Ramos (cell line): Measurements from ENCODE around the gene WDR73.

Experiments
- in situ Hi-C: fragments of 300-500 bp; cut with MboI; formaldehyde crosslinking; loops from one replicate; pipeline ENCODE4 v1.14.3; 2022; ENCODE audit warnings: low sequenced_read_pairs; ENCODE audit not compliant: unreplicated experiment

Gene WDR73

DNA sequence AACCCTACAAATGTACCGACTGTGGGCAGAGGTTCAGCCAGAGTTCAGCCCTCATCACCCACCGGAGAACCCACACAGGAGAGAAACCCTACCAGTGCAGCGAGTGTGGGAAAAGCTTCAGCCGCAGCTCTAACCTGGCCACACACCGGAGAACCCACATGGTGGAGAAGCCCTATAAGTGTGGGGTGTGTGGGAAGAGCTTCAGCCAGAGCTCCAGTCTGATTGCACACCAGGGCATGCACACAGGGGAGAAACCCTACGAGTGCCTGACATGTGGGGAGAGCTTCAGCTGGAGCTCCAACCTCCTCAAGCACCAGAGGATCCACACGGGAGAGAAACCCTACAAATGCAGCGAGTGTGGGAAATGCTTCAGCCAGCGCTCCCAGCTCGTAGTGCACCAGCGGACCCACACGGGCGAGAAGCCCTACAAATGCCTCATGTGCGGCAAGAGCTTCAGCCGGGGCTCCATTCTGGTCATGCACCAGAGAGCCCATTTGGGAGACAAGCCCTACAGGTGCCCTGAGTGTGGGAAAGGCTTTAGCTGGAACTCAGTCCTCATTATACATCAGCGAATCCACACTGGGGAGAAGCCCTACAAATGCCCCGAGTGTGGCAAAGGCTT lies 32.6 kb downstream of the WDR73 start:
- in situ Hi-C loops, result no loop called here

DNA sequence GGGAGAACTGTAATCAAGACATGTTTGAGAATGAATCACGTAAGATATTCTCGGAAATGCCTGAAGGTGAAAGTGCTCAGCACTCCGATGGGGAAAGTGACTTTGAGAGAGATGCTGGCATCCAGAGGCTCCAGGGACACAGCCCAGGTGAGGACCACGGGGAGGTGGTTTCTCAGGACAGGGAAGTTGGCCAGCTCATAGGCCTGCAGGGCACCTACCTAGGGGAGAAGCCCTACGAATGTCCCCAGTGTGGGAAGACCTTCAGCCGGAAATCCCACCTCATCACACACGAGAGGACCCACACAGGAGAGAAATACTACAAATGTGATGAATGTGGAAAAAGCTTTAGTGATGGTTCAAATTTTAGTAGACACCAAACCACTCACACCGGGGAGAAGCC lies 33.5 kb downstream of the WDR73 start:
- in situ Hi-C loops, result no loop called here

DNA sequence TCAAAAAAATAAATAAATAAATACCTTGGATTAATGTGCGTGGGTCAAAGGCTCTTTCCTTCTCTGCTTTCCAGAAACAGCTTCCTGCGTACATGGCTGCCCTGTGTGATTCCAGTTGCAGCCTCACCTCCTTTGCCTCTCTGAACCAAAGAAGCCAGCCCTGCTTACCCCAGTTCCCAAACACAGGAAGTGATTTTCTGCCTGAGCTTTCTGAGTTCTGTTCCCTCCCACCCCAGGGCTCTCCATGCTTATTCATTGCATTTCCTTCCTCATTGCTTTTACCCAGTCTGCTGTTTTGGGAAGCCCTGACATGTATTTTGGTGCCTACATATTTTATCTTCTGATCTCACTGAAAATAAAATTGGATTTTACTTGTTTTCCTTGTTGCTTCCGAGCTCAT lies 37.8 kb downstream of the WDR73 start:
- in situ Hi-C loops, result no loop called here

DNA sequence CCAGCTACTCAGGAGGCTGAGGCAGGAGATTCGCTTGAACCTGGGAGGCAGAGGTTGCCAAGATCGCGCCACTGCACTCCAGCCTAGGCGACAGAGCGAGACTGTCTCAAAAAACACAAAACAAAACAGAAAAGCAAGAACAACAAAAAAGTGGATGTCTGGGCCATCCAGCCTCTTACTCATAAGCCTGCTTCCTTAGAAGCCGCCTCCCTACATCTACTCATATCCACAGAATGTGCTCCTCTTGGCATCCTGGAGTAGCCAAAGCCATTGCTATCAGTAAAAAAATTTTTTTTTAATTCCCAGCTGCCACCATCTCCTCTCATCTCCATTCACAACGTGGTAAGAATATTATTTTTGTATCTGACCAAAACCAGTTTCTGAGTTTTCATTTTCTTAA lies 42.5 kb downstream of the WDR73 start:
- in situ Hi-C loops, result no loop called here

DNA sequence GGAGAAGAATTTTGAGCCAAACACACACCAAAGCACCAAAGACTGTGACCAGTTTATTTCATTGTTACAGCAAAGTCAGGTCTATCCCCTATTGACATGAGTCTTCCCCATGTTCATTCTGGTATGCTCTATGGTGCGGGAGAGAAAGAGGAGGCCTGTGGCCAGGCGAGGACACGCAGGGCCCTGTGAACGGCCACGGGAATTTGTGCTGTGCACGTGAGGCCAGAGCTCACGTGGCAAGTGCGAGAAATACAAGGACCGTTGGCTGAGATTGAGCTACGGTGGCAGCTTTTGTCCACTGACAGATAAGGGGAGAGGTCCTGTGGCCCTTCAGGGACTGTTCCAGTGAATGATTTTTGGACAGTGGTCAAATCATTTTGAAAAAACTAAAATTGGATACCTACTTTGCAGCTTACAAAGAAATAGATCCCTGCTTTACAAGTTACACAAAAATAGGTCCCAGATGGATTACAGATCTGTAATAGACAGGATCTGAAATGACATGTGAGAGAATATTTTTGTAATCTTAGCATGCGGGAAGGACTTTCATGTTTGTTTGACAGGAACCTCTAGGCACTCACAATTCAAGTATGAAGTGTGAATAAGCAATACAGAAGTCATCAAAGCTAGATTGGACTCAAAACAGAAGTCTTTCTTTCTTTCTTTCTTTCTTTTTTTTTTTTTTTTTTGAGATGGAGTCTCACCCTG lies 44.1 kb downstream of the WDR73 start:
- in situ Hi-C loops, result no loop called here

DNA sequence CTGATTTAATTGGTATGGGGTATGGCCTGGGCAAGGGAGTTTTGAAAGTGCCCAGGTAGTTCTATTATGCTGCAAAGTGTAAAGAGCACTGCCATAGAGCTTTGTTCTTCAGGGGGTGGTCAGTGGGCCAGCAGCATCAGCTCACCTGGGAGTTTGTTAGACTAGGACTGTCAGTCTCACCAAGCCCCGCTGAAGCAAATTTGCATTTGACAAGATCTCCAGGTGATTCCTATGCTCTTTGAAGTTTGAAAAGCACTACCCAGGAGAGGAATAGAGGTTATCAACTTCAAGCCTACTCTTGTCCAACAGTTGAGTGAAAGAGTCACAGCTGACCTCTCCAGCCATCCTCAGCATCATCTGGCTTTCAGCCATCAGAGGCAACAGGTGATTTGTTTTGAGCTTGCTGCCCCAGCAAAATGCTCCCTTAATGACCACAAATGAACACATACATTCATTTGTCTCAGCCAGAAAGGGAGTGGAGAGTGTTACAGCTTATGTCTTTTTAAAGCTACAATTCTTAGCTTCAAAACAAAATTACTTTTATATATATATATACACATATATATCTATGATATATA lies 45.3 kb downstream of the WDR73 start:
- in situ Hi-C loops, result no loop called here

DNA sequence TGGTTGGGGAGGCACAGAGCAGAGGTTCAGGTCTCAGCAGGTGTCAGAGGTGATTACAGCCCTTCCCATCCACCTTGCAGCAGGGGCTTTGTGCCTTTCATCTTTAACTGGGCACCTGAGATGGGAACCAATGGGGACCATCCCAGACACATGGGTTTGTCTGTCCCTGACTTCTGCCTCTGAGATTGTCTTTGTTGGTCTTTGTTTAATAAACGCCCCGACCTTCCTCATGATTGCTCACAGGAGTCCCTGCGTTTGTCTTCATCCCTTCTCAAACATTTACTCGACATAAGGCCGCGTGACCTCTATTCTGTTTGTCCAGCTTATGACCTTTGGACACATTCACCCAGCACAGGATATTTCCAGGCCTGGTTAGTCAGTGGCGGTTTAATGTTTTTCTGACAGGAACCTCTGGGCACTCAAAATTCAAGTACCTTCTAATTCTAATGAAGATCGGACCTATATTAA lies 47.4 kb downstream of the WDR73 start:
- in situ Hi-C loops, result no loop called here

DNA sequence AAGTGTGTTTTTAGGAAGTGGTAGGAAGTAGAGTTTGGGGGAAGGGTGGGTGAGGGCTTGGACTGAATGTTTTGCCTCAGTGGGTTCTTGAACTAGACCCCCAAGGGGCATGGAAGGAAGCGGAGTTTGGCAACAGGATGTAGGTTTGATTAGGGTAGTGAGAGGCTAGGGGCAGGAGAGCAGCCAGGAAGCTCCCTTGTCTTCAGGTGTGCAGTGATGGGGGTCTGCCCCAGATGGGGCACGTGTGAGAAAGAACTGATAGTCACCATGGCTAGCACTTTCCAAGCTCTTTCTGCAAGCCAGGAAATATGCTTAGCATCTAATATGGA lies 48.6 kb downstream of the WDR73 start:
- in situ Hi-C loops, result no loop called here

DNA sequence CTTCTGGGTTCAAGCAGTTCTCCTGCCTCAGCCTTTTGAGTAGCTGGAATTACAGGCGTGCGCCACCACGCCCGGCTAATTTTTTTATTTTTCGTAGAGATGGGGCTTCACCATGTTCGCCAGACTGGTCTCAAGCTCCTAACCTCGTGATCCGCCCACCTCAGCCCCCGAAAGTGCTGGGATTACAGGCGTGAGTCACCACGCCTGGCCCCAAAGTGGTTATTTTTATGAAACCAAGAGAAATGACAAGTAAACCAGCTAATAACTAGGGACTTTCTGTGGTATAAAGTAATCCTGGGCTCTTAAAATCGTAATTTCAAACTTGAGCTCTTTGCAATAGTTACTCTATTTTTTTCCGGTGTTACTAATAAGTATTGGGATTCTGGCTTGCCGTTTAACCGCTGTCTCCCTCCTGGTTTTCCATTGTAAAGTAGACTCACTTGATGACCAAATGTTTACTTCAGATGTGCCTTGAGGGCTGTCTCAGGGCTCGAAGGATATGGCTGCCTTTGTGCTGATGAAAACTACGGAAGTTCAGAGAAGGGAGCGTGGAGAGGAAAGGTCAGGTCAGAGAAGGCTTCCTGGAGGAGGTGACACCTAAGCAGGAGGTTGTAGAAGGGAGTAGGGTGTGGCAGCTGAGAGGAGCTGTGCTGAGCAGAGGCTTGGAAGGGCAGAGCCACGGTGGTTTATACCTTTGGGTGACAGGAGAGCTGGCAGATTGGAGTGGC lies 49.1 kb downstream of the WDR73 start:
- in situ Hi-C loops, result no loop called here

DNA sequence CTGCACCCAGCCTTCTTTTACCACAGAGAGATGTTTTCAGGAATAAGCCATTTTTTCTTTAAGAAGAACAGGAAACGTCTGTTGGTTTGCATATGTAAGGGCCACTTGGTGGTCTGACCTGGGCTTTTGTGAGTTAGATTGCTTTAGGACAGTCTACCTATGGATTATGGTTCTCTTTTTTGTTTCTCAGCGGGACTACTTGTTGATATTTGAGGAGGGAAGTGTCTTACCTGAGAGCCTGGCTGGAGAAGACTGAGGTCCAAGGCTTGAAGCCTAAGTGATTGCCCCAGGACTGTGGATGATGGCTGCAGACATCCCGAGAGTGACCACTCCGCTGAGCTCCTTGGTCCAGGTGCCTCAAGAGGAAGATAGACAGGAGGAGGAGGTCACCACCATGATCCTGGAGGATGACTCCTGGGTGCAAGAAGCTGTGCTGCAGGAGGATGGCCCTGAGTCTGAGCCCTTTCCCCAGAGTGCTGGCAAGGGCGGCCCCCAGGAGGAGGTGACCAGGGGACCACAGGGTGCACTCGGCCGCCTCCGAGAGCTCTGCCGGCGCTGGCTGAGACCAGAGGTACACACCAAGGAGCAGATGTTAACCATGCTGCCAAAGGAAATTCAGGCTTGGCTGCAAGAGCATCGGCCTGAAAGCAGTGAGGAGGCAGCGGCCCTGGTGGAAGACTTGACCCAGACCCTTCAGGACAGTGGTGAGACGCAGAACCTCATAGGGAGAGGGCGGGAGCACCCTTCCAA lies 50.3 kb downstream of the WDR73 start:
- in situ Hi-C loops, result no loop called here

DNA sequence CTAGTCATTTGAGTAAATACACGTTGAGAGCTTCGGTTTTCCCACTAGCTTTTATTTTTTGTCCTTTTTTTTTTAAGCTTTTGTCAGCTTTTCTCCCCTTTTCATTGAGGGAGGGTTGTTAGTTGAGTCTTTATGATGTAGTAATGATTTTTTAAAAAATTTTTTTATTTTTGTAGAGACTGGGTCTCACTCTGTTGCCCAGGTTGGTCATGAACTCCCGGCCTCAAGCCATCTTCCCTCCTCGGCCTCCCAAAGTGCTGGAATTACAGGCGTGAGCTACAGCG lies 52.6 kb downstream of the WDR73 start:
- in situ Hi-C loops, result no loop called here

DNA sequence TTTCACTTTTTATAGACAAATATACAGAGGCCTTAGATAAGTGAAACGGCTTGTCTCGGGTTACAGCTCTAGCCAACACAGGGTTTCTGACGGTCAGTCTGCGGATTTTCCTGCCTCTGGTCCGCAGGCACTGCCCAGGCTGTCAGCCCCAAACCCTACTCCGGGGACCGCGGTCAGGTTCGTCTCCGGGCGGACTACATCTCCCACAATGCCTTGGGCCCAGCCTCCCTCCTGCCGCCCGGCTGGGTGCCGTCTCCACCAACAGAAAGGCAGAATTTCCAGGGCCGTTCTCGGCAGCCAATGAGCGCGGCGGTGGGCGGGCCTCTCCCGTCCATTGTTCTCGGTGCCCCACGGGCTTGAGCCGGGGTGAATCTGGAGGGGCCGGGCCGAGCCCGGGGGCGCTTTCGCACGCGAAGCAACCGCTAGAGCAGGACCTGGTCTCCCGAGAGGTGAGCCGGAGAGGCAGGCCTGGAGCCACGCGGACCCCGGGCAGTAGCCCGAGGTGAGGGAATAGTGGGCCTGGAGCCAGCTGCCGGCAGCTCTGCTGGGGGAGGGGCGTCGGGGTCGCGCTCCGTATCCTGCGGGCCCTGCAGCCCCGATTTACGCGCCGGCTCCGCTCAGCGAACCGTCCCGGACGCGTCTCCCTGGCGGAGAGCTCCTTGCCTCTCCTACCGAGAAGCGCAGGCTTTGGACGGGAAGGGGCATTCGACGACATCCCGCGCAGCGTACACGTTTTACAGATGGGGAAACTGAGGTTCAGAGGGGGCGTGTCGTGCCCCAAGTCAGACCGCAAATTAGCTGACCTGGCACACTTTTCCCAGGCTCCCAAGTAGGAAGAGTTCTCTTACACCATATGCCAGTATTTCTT lies 53.2 kb downstream of the WDR73 start, which contains the start of gene ZSCAN2:
Gene ZSCAN2, plus strand, starts transcription at position 323 of the 868 bp plus-strand sequence. CDS start 2,919 bp downstream, outside the sequence.
- in situ Hi-C loops, result no loop called here

DNA sequence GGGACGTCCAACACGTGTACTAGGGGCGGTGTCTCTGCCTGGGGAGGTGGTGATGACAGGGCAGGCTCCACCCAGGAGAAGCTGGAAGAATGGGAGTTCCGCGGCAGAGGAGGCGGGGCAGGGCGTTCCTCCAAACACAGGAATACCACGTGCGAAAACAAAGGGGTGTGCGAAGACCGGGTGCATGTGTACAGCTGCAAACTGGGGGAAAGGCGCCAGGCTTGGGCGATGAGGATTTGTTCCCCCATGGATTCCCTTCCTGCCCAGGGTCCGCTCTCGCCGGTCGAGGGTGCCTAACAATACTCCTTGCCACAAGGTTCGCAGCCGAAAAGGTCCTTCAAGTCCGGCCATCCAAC lies 53.8 kb downstream of the WDR73 start:
- in situ Hi-C loops, result no loop called here

DNA sequence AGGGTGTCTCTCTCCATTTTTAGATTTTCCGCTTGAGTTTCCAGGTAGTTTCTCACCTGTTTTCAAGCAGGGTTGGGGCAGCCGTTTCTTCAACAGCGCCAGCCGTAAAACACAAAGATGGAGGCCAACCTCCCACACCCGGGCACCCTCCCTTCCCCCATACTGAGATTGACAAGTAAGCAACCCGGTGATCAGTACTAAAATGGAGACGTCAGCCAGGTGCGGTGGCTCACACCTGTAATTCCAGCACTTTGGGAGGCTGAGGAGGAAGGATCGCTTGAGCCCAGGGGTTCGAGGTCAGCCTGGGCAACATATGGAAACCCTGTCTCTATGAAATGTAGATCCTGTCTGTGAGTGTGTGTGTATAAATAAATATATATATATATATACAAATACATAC lies 54.2 kb downstream of the WDR73 start:
- in situ Hi-C loops, result loop anchor here (10.0 to 25.0 kb wide), 3 partner anchors 325 to 687 kb away; no protein-coding TSS in a partner anchor

DNA sequence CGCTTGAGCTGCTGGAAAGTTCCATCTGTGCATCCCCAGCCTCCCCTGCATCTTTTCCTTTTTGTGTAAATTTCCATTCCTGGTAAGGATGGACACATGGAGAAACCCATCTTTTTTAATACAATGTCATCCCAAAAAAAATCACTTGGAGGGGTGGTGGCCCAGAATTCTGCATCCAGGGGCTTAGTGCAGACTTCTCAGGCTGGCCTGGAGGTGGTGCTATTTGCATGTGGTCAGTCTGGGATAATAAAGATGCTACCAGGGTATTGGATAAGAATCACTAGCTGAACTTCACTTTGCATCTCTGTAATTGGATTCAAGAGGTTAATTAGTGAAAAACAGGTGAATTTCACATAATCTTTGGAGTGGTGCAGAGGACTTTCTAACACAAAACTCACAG lies 55.1 kb downstream of the WDR73 start:
- in situ Hi-C loops, result loop anchor here (10.0 to 25.0 kb wide), 3 partner anchors 326 to 688 kb away; no protein-coding TSS in a partner anchor

DNA sequence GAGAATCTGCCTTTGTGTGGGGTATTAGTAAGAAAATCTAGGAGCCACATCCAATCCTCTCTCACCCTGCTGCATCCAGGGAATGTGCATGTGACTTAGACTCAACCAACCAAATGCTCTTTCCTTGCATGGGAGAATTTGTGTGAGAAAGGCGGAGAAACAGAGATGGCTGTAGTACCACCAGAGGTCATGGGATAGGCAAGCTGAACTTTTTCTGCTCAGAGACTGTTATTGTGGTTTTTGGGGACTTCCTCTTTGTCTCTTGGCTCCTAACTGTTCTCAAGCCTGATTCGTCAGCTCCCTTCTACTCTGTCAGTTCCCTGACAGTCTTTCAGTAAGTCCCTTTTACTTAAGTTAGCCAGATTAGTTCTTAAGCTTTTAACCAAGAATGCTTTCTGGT lies 55.8 kb downstream of the WDR73 start:
- in situ Hi-C loops, result loop anchor here (10.0 to 25.0 kb wide), 3 partner anchors 327 to 689 kb away; no protein-coding TSS in a partner anchor

DNA sequence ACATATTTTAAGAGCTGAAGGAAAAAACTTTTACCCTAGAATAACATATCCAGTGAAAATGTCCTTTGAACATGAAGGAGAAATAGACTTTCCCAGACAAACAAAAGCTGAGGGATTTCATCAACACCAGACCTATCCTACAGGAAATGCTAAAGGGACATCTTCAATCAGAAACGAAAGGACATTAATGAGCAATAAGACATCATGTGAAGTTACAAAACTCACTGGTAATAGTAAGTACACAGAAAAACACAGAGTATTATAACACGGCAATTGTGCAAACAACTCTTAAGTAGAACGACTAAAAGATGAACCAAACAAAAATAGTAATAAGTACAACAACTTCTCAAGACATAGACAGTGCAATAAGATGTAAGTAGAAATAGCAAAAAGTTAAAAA lies 56.8 kb downstream of the WDR73 start:
- in situ Hi-C loops, result loop anchor here (10.0 to 25.0 kb wide), 3 partner anchors 328 to 690 kb away; no protein-coding TSS in a partner anchor

DNA sequence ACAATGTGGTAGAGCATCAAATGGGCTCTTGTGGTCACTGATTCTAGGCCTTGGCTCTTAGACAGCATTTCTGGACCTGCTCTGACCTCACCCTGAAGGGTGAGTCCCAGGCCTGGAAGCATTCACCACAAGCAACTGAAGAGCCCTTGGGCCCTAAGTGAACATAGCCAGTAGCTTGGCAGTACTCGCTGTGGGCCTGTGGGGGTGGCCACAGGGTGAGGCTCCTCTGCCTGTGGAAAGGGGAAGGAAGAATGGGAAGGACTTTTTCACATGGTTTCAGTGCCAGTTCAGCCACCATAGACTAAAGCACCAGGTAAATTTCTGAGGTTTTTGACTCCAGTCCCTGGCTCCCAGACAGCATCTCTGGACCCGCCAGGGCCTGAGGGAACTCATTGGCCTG lies 58.4 kb downstream of the WDR73 start:
- in situ Hi-C loops, result loop anchor here (10.0 to 25.0 kb wide), 3 partner anchors 329 to 692 kb away; no protein-coding TSS in a partner anchor

DNA sequence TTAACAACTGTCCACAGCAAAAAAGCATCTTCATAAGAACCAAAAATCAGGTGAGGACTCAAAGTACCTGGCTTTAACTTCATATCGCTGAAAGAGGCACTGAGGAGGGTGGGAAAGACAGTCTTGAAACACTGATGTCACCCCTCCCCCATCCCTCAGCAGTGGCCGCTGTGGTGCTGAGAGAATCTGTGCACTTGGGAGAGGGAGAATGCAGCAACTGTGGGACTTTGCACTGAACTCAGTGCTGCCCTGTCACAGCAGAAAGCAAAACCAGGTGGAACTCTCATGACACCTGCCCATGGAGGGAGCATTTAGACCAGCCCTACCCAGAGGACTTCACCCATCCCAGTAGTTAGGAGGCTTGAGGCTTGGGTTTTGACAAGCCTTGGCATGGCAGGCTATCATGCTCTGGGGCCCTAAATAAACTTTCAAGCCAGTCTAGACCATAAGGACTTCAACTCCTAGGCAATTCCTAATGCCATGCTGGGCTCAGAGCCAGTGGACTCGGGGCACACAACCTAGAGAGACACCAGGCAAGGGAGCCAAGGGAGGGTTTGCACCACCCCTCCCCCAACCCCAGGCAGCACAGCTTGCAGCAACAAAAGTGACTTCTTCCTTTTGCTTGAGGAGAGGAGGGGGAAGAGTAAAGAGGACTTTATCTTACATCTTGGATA lies 59.3 kb downstream of the WDR73 start:
- in situ Hi-C loops, result loop anchor here (10.0 to 25.0 kb wide), 3 partner anchors 330 to 693 kb away; no protein-coding TSS in a partner anchor
